Stomach (tissue), 4 donors: ENCODE results near the gene VTI1A.

Experiments
- EP300 ChIP-seq: sonication (generic); formaldehyde crosslinking; IDR thresholded peaks from one replicate; pipeline ENCODE4 v1.6.1; 2017; ENCODE audit warnings: antibody characterized with exemption
- POLR2A ChIP-seq, 4 donors: fragments of 450-650 bp; IDR thresholded peaks; one replicate each; pipeline ENCODE4 v1.6.1; 2016; ENCODE audit warnings: antibody characterized with exemption in 4 of 4, control low read depth in 2 of 4, mild to moderate bottlenecking in 1 of 4, moderate library complexity in 1 of 4
- POLR2AphosphoS5 ChIP-seq, 3 donors: sonication (generic); formaldehyde crosslinking; IDR thresholded peaks; one replicate each; pipeline ENCODE4 v1.6.1; 2016; ENCODE audit warnings: antibody characterized with exemption in 3 of 3
- TF ChIP-seq, protein P1 (sequence below), 7 experiments: fragments of 450-650 bp in 4 of 7; fragments of 200-600 bp in 3 of 7; sonication (generic) in 3 of 7; IDR thresholded peaks; one replicate each; pipeline ENCODE4 v1.5.1; 2016 to 2019; ENCODE audit warnings: antibody characterized with exemption in 7 of 7, control low read depth in 2 of 7, mild to moderate bottlenecking in 1 of 7

DNA sequence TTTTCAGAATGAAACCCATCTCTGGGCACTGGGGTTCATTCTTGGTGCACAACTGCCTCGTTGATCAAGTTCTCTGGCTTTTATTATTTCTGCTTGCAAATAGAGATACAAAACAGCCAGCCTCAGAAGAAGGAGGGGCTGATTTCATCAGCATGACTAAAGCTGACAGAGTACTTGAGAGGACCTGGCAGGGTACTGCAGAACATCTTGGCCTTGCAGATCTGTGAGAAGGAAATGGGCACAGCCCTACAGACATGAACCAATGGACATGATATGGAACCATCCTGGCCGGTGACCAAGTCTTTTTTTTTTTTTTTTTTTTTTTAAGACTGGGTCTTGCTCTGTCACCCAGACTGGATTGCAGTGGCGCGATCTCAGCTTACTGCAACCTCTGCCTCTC is 240.6 kb downstream of the VTI1A start:
- TF ChIP-seq POLR2AphosphoS5 (IDR thresholded peaks at IDR 0.05) (no peak), POLR2A (IDR thresholded peaks at IDR 0.05) (no peak), EP300 (no peak)
- TF ChIP-seq, protein P1, sequence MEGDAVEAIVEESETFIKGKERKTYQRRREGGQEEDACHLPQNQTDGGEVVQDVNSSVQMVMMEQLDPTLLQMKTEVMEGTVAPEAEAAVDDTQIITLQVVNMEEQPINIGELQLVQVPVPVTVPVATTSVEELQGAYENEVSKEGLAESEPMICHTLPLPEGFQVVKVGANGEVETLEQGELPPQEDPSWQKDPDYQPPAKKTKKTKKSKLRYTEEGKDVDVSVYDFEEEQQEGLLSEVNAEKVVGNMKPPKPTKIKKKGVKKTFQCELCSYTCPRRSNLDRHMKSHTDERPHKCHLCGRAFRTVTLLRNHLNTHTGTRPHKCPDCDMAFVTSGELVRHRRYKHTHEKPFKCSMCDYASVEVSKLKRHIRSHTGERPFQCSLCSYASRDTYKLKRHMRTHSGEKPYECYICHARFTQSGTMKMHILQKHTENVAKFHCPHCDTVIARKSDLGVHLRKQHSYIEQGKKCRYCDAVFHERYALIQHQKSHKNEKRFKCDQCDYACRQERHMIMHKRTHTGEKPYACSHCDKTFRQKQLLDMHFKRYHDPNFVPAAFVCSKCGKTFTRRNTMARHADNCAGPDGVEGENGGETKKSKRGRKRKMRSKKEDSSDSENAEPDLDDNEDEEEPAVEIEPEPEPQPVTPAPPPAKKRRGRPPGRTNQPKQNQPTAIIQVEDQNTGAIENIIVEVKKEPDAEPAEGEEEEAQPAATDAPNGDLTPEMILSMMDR (IDR thresholded peaks at IDR 0.05), result no peak
